ENCODE data around the gene MAP2K5.
"Not testable (repeated sequence)": the region's sequence is repeated elsewhere in the genome, so short reads cannot be mapped to it uniquely, and the experiment has no call there.

The MAP2K5 gene

GRCh38 chr15:67632261-67632660 is 89.8 kb downstream of the MAP2K5 start:
- H3K4me2 ChIP-seq (ENCODE audit: low read length), result no peak overlapping the region

GRCh38 chr15:67635950-67636349 is 93.4 kb downstream of the MAP2K5 start:
- H3K27ac ChIP-seq (ENCODE audit: low read depth, low read length, poor library complexity, severe bottlenecking); H3K9me3 ChIP-seq (ENCODE audit: low read length); H2AFZ ChIP-seq (ENCODE audit: low read length); H3F3A ChIP-seq (ENCODE audit: insufficient read depth, low read length); H3K4me3 ChIP-seq (ENCODE audit: low read depth, low read length, poor library complexity, severe bottlenecking); H3K27me3 ChIP-seq (ENCODE audit: insufficient read depth, low read length); H3K4me1 ChIP-seq (ENCODE audit: insufficient read depth, low read length, severe bottlenecking); H3K9ac ChIP-seq (ENCODE audit: low read length); H3K4me2 ChIP-seq (ENCODE audit: low read length); H3K9me2 ChIP-seq (ENCODE audit: low read depth, low read length); H4K20me1 ChIP-seq (ENCODE audit: insufficient read depth, low read length); H3K79me2 ChIP-seq (ENCODE audit: insufficient read depth, low read length): not testable (repeated sequence)
- peaks cover 44% of the 10 kb centered on the region for H3K36me3 ChIP-seq (ENCODE audit: insufficient read depth, low read length)

More at GRCh38 chr15:67632261-67632660, 89.8 kb downstream of the MAP2K5 start:
- H3K4me1 ChIP-seq (ENCODE audit: insufficient read depth, low read length, severe bottlenecking), result peaks cover 11% of the 10 kb centered on the region
- H3K4me3 ChIP-seq (ENCODE audit: low read depth, low read length, poor library complexity, severe bottlenecking), result no peak overlapping the region
- H3K9ac ChIP-seq (ENCODE audit: low read length), result no peak overlapping the region
- no peak overlapping the region for H3K27ac ChIP-seq (ENCODE audit: low read depth, low read length, poor library complexity, severe bottlenecking)
- H3K27me3 ChIP-seq (ENCODE audit: insufficient read depth, low read length), result no peaks in the 10 kb centered on the region
- no peaks in the 10 kb centered on the region for H3K9me2 ChIP-seq (ENCODE audit: low read depth, low read length)
- H3K9me3 ChIP-seq (ENCODE audit: low read length), result peaks cover 9% of the 10 kb centered on the region
- H2AFZ ChIP-seq (ENCODE audit: low read length), result no peak overlapping the region
- peaks cover 40% of the 10 kb centered on the region for H3K36me3 ChIP-seq (ENCODE audit: insufficient read depth, low read length)
- no peaks in the 10 kb centered on the region for H3K79me2 ChIP-seq (ENCODE audit: insufficient read depth, low read length)
- TF ChIP-seq EZH2 (IDR thresholded peaks at IDR 0.05; ENCODE audit: borderline replicate concordance, low read length) (no peak), CTCF (IDR thresholded peaks at IDR 0.05; ENCODE audit: low read length) (no peak)
- no peaks in the 10 kb centered on the region for H4K20me1 ChIP-seq (ENCODE audit: insufficient read depth, low read length)
- no peaks in the 10 kb centered on the region; the same call in 1 of the 2 replicates for H3F3A ChIP-seq (ENCODE audit: insufficient read depth, low read length)

GRCh38 chr15:67639591-67639990 is 97.1 kb downstream of the MAP2K5 start:
- H3K27me3 ChIP-seq (ENCODE audit: insufficient read depth, low read length), result no peaks in the 10 kb centered on the region
- no peak overlapping the region for H2AFZ ChIP-seq (ENCODE audit: low read length)
- no peaks in the 10 kb centered on the region for H3F3A ChIP-seq (ENCODE audit: insufficient read depth, low read length)
- H3K4me2 ChIP-seq (ENCODE audit: low read length), result no peak overlapping the region
- H3K27ac ChIP-seq (ENCODE audit: low read depth, low read length, poor library complexity, severe bottlenecking), result no peak overlapping the region
- H3K9me2 ChIP-seq (ENCODE audit: low read depth, low read length), result no peaks in the 10 kb centered on the region
- no peaks in the 10 kb centered on the region for H3K4me1 ChIP-seq (ENCODE audit: insufficient read depth, low read length, severe bottlenecking)
- no peak overlapping the region for H3K4me3 ChIP-seq (ENCODE audit: low read depth, low read length, poor library complexity, severe bottlenecking)
- H3K36me3 ChIP-seq (ENCODE audit: insufficient read depth, low read length), result peaks cover 29% of the 10 kb centered on the region
- H3K79me2 ChIP-seq (ENCODE audit: insufficient read depth, low read length), result no peaks in the 10 kb centered on the region
- H3K9ac ChIP-seq (ENCODE audit: low read length), result no peak overlapping the region
- peaks cover 4% of the 10 kb centered on the region; the same call in 1 of the 2 replicates for H3K9me3 ChIP-seq (ENCODE audit: low read length)
- H4K20me1 ChIP-seq (ENCODE audit: insufficient read depth, low read length), result no peaks in the 10 kb centered on the region
- no peak for TF ChIP-seq CTCF (IDR thresholded peaks at IDR 0.05; ENCODE audit: low read length)
- TF ChIP-seq EZH2 (IDR thresholded peaks at IDR 0.05; ENCODE audit: borderline replicate concordance, low read length), result no peak

GRCh38 chr15:67641453-67641852 is 99.0 kb downstream of the MAP2K5 start:
- H3K79me2 ChIP-seq (ENCODE audit: insufficient read depth, low read length), result no peaks in the 10 kb centered on the region
- H3K9me3 ChIP-seq (ENCODE audit: low read length), result no peaks in the 10 kb centered on the region
- H3K4me3 ChIP-seq (ENCODE audit: low read depth, low read length, poor library complexity, severe bottlenecking), result no peak overlapping the region
- no peak overlapping the region for H2AFZ ChIP-seq (ENCODE audit: low read length)
- no peaks in the 10 kb centered on the region for H3F3A ChIP-seq (ENCODE audit: insufficient read depth, low read length)
- no peaks in the 10 kb centered on the region for H4K20me1 ChIP-seq (ENCODE audit: insufficient read depth, low read length)
- H3K4me1 ChIP-seq (ENCODE audit: insufficient read depth, low read length, severe bottlenecking), result no peaks in the 10 kb centered on the region
- no peaks in the 10 kb centered on the region for H3K27me3 ChIP-seq (ENCODE audit: insufficient read depth, low read length)
- H3K27ac ChIP-seq (ENCODE audit: low read depth, low read length, poor library complexity, severe bottlenecking), result no peak overlapping the region
- no peak overlapping the region for H3K9ac ChIP-seq (ENCODE audit: low read length)
- H3K4me2 ChIP-seq (ENCODE audit: low read length), result no peak overlapping the region
- TF ChIP-seq CTCF (IDR thresholded peaks at IDR 0.05; ENCODE audit: low read length) (no peak), EZH2 (IDR thresholded peaks at IDR 0.05; ENCODE audit: borderline replicate concordance, low read length) (no peak)
- H3K36me3 ChIP-seq (ENCODE audit: insufficient read depth, low read length), result peaks cover 26% of the 10 kb centered on the region
- no peaks in the 10 kb centered on the region for H3K9me2 ChIP-seq (ENCODE audit: low read depth, low read length)

Measured in OCI-LY1 (cell line).